Measurements from ENCODE around the gene TXNL4A.

DNA sequence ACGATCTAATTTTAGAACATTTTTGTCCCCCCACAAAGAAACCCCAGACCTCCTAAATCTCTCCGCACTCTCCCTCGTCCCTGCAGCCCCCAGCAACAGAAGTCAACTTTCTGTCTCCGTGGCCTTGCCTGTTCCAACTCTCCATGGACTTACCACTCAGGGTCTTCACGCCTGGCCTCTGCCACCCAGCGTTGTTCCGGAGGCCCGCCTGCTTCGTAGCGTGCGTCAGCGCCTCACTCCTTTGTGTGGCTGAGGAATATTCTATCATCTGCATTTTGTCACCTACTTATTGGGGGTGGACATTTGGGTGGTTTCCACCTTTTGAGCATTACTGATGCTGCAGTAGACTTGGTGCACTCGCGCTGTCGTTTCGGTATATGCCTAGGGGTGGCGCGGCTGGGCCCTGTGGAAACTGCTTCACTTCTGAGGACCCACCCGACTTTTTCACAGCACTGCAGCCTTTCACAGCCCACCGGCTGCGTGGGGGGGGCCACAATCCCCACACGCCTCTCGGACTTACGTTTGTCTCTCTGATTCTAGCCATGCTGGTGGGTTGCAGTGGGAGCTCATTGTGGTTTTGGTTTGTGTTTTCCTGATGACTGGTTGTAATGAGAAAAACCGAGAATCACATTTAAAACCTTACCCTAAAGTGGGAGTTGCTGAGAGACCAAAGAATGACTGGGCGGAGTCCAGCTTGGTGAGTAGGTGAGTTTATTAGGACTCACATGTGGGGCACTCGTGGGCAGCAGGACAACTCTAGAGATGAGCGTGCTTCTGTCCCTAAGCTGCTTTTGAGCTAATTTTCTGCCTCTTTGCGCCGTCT lies 25.3 kb downstream of the TXNL4A start:
- TF ChIP-seq POLR2A (IDR thresholded peaks at IDR 0.05) (no peak), CTCF (IDR thresholded peaks at IDR 0.05) (no peak)

All from right lobe of liver (tissue), 4 donors.